GM21423 (cell line): ENCODE results near the gene MAP4K2.
"Not testable (repeated sequence)": the region's sequence is repeated elsewhere in the genome, so short reads cannot be mapped to it uniquely, and the experiment has no call there.

Experiments used
- ATAC-seq: cut with Tn5 transposase; IDR thresholded peaks from one replicate; pipeline ENCODE4 v1.9.1; 2021; ENCODE audit warnings: mild to moderate bottlenecking, moderate library complexity; ENCODE audit not compliant: unreplicated experiment

MAP4K2 gene

DNA sequence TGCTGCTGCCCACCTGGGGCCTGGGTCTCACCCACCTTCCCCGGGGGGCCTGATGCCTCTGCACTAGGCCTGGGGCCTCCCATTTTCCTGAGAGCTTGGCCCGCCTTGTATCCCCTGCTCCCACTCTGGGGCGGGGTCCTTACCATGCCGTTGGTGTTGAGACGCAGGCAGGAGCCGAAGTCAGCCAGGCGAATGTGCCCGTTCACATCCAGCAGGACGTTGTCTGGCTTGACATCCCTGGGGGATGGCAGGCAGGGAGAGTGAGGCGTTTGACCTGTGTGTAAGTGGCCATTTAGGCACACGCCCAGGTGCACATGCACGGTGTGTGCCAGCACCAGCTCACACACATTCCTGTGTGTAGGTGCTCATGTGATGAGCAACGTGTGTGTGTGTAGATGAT lies 36.3 kb upstream of the MAP4K2 start:
- ATAC-seq, result no peak

DNA sequence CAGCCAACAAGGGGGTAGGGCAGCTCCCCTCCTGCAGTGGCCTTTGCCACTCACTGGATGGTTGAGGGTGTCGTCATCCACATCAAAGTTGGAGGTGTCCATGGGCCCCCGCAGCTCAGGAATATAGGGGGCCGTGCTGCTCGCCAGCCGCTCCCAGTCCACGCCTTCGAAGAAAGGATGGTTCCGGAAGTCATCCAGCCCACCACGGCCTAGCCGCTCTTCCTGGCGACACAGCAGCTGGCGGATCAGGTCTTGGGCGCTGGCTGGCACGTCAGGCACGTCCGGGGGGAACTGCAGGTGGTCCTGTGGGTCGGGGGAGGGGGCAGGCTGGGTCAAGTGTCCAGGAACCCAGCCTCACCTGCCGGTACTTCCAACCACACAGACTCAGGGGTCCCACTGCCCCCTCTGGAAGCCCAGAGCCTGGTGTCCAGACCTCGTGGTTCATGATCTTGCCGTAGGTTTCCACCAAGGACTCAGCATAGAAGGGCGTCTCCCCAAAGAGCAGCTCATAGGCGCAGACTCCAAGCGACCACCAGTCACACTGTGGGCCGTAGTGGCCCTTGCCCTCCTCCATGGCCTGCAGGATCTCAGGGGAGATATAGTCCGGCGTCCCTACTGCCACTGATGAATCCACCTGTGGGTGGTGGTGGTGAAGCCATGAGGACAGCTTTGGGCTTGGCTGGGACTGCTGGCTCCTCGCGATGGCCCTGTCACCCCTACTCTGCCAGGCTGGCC lies 35.8 kb upstream of the MAP4K2 start:
- no peak for ATAC-seq

DNA sequence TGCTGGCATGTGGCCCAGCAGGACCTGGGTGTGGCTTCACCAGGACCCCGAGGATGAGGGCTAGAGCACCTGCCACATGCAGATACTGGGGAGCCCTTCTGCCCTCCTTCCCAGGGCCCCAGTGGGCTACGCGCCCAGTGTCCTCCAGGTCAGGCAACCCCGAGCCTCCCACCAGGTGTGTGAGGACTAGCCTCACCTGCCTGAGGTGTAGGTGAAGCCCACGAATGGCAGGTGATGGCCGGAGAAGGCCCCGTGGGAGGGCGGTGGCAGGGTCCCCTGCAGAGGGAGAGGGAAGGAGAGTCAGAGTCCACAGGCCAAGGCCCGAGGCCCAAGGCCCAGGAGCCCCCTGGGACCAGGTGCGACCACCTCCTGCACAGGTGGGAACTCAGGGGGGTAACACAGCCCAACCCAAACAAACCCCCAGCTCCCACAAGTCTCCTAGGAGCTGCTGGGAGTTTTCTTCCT lies 34.9 kb upstream of the MAP4K2 start:
- no peak for ATAC-seq

DNA sequence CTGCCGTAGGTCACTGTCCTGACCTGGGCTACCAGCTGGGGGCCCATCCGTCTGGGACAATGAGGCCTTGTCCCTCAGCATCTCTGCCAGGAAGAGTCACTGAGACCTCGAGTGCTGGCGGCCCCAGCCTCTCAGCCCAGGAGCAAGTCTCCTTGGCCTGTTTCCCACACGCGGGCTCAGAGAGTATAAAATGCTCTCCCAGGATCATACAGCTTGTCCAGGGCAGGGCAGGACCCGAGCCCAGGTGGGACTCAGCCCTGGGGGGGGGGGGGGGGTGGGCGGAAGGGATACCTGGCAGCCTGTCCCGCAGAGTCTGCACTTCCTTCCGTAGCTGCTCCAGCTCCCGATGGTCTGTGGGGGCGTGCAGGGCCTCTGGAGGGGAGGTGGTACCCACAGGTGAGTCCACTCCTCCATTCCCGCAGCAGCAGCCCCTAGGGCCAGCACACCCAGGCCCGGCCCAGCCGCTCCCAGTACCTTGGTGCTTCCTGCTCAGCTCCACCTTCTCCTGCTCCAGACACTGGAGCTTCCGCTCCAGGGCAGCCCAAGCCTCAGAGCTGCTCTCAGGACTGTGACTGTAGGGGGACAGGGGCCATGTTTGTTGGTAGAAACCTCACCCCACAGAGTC lies 33.5 kb upstream of the MAP4K2 start:
- ATAC-seq, result no peak

DNA sequence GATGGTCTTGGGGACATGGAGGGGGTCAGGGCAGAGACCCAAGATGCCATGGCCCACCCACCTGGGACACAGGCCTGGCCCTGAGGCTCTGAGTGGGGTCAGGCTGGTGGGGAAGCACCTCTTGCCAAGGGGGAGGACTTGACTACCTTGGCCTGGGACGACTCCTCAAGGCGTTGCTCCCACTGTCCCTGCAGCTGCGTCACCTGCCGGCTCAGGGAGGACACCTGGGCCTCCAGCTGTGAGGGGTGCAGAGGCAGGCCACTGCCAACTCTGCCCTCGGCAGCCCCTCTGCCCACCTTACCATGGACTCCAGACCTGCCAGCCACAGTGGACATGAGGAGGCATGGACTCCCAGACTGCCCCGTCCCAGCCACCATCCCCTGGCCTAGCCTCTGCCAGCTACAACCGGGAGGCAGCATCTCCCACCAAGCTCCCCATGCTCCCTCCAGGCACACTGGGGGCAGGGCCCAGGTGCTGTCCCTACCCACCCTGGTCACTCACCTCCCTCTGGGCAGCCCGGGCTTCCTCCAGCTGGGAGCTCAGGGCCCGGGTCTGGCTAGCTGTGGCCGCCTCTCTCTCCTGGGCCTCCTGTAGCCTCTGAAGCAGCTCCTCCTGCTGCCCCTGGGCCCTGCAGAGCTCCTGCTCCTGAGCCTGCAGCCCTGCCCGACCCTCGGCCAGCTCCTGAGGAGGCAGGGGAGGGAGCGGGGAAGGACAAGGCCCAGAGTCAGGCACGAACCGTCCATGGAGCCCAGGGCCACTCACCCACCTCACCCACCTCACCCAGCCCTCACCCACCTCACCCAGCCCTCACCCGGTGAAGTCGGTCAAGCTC lies 32.8 kb upstream of the MAP4K2 start:
- no peak for ATAC-seq

DNA sequence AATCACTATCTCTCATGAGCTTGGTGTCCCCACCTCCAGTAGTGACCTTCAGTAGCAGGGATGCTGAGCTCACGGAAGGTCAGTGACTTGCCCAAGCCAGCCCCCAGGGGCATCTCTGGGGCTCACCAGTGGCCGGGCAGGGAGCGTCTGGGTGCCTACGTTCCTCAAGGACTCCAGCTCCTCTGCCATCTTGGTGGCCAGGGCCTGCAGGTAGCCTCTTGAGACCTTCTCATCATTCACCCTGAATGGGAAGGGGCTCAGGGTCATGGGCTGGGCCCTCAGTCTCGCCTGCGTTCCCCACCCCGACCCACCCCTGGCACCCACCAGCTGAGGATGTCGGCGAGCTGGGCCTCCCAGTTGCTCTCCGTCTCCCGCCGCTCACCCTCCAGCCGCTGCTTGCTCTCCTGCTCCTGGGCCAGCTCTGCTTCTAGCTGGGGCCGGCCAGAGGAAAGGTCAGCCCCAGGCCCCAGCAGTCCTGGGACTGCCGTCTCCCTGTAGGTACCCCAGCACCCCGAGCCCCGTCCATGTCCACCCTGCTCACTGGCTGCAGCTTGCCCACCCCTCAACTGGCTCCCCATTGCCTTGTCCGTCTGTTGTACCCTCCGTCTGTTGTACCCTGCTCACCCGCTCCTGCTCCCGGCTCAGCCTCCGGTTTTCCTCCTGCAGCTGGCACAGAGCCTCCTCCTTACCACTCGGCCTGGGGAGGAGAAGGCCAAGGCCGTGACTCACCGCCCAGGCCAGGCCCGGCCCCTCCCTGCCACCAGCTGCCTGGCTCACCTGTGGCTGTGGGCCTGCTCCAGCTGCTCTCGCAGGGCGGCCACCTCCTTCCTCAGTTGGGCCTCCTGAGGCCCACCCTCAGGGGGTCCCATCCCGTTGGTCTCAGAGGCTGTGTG lies 32.0 kb upstream of the MAP4K2 start:
- no peak for ATAC-seq

DNA sequence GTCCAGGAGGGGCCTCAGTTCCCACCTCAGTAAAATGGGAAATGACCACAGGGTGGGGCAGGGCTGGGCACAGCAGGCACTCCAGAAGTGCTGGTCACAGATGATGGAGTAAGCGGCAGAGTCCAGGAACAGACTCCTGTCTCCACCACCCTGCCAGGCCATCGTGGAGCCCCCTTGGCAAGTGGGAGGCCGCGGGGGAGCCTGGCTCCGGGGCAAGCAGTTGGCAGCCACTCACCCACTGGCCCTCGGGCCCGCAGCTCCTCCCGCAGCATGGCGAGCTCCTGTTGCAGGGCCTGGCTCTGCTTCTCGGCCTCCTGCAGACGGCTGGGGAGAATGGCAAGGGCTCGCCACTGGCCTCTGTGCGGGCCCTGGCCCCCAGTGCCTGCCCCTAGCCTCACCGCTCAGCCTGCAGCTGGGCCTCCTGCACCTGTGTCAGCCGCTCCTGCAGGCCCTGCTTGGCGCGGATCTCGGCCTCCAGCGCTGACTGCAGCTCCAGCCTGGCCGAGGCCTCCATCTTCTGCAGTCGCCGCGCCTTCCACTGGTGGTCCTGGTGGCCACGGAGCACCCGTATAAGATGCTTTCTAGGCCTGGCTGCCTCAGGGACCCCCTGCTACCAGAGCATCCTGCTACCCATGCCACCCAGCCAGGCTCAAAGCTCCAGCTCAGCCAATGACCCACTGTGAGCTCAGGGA lies 31.2 kb upstream of the MAP4K2 start:
- no peak for ATAC-seq

DNA sequence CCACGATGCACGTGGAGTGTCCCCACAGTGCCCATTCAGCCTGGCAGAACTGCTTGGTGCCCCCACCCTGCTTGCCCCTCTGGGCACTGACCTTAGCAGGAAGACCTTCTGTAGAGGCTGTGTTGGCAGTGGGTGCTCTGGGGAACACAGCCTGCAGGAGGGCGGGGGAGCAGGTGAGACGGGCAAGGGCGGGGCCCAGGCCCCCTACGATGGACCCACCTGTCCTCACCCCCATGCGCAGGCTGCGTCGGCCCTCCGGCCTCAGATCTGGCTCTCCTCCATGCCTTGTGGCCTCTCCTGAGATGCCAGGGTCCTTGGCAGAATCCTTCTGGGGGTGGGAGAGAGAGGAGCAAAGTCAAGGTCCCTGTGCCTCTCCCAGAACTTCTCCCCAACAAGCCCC lies 30.5 kb upstream of the MAP4K2 start:
- ATAC-seq, result no peak

DNA sequence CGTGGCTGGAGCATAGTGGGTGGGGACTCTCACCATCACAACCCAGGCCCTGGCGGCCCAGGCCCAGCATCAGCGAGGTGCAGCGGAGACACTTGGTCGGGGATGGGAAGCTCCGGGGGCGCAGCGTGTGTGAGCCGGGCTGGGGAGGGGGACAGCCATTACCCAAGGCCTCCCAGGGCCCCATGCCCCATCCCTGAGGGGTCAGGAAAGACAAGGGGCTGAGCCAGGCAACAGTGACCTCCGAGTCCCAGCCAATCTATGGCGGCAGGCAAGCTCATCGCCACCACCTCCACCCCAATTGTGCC lies 30.1 kb upstream of the MAP4K2 start:
- ATAC-seq, result no peak

DNA sequence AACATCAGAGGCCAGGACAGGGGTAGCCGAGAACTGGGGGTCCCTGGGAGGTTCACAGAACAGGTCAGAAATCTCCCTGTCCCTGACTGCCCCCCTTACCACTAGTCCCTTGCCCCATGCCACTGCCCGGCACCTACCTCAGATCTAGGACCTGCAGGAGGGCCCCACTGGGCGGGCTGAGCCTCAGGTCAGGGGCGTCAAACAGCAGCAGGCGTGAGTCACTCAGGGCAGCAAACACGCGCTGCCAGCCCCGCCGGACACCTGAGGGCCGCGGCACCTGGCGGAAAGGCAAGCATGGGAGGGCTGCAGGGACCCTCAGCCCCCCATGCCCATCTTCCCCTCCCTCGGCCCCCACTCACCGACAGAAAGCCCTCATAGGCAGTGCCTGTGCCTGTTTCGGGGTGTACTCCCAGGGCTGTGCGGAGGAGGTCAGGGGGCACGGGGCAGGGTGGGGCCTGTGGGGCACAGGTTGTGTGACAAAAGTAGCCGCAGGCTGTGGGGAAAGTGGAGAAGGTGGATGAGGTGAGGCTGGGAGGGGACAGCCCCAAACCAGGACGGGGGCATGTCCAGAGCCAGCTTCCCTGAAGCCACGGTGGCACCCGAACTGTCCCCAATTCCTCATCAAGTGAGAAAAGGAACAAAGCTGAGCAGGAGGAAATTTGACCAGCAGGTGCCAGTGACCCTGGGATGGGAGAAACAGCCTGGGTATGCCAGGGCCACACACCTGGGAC lies 29.6 kb upstream of the MAP4K2 start:
- no peak for ATAC-seq

DNA sequence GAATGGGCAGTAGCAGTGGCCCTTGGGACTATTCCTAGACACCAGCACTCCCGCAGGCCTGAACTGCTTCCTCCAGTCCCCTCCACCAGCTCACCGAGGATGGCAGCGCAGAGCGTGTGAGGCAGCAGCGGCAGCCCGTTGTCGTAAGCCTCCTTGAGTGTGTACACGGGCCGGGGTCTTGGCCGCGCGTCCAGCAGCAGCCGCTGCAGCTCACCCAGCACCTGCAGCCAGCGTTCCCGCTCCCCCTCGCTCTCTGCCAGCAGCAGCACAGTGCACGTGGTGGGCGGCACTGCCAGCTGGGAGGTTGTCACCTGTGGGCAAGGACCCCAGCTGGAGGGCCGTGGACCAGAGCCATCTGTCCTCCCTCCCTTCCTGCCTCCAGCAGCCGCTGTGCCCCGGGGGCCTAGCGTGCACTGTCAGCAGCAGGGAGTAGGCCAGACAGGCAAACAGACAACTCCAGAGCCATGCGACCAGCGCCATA lies 28.4 kb upstream of the MAP4K2 start:
- ATAC-seq, result no peak

DNA sequence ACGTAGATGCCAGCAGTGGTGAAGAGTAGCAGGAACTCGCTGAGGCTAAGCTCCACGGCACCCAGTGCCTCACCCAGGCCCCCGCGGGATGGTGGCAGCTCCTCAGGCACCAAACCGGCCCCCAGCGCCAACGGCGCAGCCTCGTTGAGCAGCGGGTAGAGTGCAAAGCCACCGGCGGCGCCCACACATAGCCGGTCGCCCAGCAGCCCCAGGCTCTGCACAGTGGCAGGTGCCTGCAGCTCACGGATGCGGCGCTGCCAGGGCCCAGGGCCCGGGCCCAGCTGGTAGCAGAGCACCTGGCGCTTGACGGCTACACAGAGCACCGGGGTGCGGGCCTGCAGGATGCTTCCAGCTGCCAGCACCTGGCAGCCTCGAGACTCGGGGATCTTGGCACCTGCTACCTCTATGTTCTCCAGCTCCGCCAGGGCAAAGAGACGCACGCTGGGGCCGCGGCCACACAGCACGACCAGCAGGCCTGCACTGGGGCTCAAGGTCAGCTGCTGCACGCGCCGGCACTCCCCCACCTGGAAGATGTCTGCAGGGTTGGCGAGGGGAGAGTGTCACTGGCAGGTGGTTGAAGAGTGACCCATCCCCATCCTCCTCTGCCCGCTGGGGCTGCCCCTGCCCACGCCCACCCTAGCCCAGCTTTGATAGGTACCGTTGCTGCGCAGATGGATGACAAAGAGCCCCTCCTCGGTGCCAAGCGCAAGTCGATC lies 26.7 kb upstream of the MAP4K2 start:
- ATAC-seq, result no peak

DNA sequence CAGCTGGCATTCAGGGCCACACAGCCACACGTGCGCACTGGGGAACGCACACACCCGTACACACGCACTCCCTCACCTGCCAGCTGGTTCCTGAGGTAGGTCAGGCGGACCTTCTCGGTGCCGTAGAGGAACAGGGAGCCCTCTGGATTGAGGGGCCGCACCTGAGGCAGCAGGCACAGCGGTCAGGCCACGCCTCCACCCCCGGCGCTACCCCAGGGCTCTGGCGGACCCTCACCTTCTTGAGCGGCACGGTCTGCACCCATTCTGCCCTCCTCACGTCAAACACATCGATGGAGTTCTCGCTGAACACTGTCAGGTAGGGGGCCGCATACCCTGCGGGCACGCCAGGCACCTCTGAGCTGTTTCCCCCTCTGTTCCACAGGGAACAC lies 24.4 kb upstream of the MAP4K2 start:
- no peak for ATAC-seq

DNA sequence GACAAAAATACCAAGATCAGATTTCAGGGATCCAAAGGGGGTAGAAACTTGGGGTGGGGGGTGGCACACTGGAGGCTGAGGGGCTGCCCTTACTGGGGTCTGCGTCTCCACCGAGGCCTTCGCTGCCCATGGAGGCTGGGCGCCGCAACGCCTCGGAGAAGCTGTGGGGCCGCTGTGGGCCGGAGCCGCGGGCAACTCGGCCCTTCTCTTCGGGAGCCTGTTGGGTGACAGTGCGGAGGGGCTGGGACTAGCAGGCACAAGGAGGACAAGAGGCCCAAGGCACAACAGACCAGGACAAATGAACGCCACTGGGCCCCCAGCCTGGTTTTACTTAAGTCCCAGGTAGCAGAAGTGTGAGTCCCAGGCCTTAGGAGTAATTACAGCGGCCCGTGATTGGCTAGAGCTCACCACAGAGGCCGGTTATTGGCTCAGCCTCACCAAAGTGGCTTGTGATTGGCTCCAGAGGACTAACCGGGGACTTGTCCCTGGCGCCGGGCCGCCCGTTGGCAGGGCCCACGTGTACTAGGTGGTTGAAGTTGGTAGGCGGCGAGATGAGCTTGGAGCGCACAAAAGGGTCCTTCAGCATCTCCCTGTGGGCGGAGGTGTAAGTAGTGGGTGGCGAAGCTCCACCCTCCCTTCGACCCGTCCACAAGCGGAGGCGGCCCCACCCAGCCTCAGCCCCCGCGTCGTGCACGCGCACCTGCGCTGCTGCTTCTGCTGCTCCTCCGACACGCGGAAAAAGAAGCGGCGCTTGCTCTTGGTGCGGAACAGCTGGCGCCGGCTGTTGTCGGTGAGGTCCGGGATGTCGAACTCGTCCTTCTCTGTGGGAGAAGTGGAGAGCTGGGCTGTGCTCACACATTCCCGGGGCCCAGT lies 23.8 kb upstream of the MAP4K2 start:
- no peak for ATAC-seq

DNA sequence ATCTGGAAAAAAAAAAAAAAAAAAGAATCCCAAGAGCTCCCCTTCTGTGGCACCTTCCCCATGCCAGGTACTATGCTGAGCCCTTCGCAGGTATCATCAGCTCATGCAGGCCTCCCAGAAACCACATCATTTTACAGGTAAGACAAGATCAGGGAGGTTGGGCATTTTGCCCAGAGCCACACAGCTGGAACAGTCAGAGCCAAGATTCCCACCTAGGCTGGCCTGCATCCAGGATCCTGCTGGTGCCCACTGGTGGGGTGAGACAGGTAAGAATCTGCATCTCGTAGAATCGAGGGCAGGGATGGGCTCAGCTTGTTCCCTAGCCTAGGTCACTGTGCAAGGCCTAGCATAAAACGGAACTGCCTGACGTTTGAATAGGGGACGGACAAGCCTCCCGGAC lies 23.0 kb upstream of the MAP4K2 start:
- no peak for ATAC-seq

DNA sequence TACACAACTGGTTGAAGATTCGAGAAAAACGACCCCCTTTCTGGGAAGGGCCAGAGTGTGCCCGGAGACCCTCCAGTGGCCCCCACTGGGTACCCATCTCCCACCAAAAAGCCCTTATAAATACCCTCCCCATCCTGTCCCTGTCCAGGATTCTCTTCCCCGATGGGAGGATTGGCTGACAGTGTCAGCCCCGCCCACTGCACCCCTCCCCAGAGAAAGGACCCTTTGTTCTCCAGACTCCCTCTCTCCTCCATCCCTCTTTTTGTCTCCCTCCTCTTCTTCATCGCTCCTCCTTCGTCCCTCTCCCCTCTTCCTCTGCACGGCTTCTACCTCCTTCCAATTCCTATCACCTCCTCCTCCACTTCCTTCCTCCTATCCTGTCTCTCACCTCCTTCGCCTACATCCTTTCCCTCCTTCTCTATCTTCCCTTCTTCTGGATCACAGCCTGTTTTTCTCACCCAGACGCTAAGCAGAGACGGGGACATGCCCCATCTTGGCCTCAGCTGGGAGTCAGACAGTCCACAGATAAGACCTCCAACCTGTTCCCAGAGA lies 20.6 kb upstream of the MAP4K2 start:
- ATAC-seq, result no peak

DNA sequence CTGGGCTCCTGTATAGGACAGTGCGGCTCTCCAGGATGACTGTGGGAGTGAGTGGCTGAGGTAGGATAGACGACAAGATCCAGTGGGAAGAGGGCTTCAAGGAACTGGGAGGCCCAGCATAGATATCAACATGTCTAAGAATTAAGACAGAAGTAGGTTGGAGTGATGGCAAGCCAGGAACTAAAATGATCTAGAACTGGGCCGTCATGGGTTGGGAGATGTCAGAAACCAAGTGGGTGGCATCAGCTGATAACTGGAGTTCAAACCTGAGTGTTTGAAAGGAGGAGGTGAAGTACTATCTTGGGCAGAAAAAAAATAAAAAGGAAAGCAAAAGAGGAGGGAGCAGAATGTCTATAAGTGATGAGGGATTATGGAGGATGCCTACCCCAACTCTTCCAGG lies 14.5 kb upstream of the MAP4K2 start:
- ATAC-seq, result no peak

DNA sequence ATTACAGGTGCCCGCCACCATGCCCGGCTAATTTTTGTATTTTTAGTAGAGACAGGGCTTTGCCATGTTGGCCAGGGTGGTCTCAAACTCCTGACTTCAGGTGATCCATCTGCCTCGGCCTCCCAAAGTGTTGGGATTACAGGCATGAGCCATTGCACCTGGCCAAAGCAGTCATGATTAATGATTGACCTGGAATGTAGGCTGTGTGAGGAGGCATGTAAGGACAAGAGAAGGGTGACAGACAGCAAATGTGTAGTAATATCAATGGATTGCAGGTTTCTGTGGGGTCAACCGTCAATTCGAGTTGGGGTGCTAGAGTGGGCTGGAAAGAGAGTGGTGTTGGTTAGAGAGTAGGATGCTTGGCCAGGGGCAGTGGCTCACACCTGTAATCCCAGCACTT lies 12.4 kb upstream of the MAP4K2 start:
- not testable (repeated sequence) for ATAC-seq
